Skin of body (tissue), 2 donors: Measurements from ENCODE around the gene FOXP1. TPM values are rescaled to one million over a fixed set of nuclear protein-coding genes. Genes with fewer than 3 reads are reported as not detected.

ENCODE experiments used
- DNase-seq: peaks from one replicate; lab custom pipeline; 2025; lab: John Stamatoyannopoulos, UW
- total RNA-seq: library from RNA; depleted of rRNA; stranded (reverse); fragments of >200 nt; gene quantifications from one replicate; pipeline ENCODE4 v1.2.3, GENCODE V29; 2014

Gene FOXP1
- total RNA-seq, 1 donor from 2014 or later: 56.7 TPM

DNA sequence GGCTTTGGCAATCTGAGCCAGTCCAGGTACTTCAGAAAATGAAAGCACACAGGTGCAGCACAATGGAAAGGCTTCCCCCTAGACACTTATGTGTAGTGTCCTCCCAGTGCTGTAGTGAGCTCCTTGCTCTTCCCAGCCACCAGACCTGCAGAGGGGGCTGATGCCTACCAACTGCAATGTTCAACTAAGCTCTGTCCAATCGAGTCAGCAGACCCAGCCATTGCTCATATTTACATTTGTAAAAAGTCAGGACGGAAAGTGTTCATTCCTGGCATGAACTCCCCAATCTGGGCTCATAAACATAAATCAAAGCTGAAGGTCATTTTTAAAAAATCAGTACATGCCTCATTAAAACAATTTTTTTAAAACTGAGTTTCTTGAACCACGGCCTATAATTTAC, 73.0 kb downstream of the FOXP1 start:
- DNase-seq: no peak

DNA sequence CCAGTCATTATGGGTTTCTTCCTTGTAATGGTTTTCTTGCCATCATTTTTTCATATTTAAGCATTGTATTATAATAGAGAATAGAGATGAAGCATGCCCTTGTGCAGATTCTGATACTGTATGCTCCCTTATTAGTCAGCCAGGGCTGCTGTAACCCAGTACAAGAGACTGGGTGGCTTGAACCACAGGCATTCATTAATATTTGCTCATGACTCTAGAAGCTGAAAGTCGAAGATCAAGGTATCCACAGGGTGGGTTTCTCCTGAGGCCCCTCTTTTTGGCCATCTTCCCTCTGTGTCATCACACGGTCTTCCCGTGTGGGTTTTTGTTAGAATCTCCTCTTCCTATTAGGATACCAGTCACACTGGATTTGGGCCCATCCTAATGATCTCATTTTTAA, 74.5 kb downstream of the FOXP1 start:
- DNase-seq: no peak

DNA sequence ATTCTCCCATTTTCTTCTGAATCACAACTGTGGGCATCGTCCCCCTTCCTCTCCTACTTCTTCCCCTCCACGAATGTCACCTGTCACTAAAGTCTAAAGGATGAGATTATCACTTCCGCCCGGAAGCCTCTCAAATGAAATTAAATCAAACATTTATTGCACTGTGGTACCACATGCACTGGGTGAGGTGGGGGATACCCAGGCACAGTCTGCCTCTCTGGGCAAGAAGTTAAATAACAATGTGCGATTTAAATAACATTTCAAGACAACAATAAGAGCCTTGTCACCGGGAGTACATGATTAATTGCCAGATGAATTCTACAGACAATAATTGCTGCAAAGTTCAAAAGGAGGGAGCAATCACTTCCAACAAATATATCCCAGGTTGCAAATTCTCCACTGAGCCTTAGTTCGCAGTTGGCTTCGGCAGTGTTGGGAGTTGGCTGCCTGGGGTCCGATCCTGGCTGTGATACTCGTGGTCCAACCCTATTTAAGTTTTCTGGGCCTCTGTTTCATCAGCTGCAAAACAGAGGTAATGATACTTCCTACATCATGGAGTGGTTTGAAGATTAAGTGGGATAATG, 77.7 kb downstream of the FOXP1 start:
- no peak for DNase-seq

DNA sequence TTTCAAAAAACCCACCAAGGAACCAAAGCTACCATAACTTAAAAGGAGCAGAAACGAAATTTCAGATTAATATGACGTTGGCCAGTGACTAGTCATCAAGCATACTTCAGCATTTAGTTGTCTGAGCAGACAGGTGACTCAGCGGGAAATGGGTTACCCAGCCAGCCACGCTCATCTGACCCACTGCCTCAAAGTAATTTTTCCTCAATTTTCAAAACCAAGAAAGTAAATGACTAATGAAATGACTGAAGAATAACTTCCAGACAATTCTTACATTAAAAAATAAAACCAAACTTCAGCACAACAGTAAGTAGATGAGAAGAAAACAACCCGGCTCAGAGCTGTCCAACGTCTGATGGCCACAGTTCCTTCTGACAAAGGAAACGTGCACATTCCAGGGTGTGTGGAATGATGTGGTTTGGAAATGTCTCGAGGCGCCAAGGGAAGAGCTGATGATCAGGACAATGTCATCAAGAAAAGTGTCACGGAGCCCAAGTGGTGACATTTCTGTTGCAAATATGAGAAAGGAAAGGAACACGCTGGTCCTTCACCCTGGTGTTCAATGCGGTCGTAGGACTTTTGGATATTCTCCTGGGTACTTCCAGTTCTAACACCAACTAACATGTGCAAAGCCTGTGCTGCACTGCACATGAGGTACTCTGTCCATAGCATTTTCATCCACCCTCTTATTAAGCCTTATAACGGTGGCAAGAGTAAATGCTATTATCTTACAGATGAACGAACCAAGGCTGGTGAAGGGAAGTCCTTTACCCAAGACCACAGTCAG, 79.1 kb downstream of the FOXP1 start:
- no peak for DNase-seq

DNA sequence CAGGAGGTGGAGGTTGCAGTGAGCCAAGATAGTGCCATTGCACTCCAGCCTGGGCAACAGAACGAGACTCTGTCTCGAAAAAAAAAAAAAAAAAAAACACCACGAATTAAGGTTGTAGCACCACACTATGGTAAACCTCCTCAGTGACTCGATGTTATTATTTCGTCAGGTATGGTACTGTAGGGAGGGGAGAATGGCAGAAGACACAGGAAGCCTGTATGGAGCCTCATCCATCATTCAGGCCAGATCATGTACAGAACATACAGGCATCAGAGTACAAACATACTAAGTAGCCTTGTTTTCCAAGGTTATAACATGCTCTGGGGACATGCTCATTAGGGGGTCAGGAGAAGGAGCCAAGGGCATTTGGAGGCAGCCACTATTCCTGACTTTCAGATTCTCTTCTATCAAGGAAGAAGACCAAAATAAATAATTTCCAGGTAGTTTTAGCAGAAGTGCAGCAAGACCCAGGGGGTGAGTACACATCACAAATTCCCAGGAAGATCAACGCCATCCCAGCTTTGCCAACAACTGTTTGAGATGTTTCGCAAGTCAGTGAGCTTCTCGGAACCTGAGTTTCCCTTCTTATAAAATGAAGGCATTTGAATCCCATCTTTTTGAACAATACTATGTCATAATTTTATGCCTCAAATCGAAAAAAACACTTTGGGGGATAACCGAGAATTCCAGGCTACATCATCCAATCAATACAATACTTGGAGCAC, 79.8 kb downstream of the FOXP1 start:
- DNase-seq: no peak

DNA sequence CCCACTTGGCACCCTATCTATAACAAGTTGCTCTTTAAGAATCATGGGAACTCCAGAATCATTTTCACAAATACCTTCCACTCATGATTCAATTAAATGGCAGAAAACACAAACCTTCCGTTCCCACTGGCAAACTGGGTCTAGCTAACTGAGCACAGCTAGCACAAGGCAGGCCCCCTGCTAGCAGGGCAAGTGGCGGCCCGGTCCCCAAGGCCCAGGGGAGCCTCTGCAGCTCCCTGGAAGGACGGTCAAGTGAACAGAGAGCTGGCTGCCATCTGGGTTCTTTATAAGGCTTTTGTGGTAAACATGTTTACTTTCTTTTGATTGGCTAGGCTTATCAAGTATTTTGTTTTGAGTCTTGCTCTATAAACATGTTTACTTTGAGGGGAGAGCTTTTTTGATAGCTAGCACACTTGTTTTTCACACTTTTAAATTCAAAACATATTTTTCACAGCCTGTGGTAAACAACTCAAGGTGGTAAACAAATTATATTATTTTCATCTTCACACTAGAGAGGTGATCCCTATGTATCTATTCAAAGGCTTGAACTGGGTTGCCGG, 81.4 kb downstream of the FOXP1 start:
- no peak for DNase-seq

DNA sequence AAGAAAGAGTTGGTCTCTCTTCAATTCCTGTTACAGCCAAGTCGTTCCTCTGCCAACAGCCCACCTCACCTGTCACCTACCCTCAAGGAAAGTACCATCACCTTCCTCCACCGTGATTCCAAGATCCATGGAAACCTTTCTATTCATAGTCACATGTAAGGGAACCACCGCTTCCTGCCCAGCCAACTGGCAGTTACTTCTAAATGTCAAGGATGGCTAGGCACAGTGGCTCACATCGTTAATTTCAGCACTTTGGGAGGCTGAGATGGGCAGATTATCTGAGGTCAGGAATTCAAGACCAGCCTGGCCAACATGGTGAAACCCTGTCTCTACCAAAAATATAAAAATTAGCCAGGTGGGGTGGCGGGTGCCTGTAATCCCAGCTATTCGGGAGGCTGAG, 82.8 kb downstream of the FOXP1 start:
- no peak for DNase-seq

DNA sequence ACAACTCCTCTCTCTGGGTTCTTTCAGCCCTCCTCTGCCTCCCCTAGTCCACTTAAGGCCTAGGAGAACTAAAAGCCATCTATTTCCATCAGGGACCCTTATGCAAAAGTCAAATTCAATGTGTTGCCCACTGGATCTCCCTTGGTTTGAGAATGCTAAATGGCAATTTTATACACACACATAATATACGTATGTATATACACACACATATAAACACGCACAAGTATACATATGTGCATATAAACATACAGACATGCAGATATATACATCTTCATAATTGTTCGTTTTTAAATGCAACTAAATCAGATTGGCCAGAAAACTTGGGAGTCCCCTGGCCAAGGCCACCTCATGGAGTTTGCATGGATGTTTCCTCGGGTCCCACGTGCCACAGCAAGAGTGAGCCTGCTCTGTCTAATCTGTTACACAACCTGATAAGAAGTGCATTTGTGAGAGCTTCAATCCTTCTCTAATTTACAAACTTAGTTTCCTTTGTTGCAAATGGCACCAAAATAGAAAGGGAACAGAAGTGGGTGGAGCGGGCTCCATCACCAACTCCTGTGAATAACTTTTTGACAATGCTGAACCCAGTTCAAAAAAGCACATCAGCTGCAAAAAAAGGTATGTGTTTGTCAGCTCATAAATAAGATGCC, 84.2 kb downstream of the FOXP1 start:
- no peak for DNase-seq

DNA sequence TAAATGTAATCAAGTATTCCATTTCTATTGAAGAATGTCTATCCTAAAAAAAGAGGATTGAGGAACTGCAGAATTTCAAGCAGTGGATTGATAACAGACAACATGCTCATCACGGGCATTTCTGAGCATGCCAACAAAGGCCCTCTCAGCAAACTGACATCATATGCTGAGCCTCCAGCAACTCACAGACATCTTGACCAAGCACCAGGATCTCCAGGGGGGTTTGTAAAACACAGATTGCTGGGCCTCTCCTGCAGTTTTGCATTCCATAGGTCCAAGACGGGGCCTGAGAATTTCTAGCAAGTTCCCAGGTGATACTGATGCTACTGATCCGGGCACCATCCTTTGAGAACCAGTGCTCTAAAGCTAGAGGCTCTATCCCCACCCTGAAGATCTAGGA, 85.0 kb downstream of the FOXP1 start:
- no peak for DNase-seq

DNA sequence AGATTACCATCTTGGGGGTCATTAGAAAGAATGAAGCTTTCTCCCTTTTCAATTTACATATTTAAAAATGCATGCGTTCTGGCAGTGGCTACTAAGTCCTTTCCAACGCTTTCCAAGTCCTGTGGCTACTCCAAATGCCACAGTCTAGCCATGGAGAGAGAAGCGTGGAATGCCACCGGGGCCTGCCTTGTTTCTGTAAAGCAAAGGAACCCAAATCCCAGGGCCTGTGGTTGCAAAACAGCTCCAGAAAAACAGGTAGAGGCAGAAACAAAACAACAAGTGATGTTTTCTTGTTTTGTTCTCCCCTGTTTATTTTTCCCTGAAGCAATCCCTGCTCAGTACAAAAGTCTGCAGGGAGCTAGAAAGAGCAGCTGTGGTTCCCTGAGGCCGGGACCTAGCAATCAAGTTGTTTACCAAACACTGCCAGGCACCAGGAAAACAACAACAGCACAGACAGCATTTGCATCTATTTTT, 85.5 kb downstream of the FOXP1 start:
- DNase-seq: no peak

DNA sequence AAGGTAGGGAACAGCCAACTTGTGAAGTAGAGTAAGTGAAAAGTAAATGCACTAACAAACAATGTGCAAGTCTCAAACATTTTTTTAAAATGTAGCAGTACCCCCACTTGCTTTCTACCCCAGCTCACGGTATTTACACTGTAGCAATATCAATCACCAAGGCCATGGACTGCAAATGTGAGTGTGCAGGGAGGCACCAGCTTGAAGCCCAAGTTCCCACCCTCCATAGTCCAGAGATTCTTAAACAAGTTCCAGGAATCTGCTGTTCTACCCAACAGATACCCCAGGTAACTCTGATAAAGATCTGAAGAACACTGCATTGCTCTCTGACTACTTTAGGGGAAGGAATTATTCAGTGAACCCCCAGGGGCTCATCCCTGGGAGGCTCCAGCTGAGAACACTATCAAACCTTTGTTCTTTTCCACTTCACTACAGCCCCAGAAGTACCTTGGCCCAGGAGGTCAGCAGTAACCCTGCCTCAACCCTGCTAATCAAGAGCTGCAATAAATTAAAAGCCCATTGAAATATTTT, 86.1 kb downstream of the FOXP1 start:
- DNase-seq: no peak

DNA sequence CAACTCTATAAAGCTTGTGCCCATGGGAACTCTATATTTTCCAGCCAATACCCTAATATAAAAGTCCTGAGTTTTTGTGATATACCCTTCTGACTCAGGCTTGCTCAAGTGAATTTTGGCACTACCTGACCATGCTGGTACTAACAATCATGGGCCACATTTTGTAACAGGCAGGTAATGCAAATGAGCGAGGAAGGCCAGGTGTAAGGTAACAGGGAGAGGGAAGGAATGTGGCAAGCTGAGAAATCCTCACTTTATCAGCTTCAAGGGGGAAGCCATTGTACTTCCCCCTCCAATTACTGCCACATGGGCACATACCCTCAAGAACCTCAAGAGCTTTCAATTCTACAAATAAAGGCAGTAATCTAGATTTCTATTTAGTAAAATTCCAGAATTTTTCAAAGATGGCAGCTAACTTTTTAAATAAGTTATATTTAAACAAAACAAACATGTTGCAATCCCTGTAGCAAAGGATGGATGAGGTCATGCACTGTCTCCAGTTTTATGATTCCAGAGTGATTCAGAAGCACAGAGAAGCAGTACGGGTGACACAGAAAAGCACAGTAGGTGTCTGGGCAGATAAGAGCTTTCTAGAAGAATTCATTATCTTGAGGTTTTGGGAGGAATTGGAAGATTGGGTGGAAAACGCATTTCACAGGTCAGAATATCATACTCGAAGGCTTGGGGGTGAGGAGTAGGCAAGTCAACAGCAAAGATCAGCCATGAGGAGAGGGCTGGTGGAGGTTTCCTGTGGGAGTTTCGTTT, 87.6 kb downstream of the FOXP1 start:
- DNase-seq: no peak

DNA sequence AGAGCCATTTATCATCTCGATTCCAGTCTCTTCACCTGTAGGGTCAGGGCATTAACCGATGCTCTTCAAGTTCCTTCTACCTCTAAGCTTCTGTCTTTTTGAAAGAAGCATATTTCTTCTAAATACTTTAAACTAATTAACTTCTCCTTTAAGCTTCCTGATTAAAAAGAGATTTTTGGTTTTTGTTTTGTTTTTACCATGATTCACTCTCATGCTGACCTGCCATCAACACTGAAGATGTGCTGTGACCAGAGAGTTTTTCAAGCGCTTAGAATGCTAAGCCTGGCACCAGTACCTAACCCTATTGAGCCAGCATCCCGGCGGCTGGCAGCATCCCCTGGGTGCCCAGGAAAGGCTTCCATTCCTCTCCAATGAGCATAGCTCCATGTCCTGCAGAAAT, 89.3 kb downstream of the FOXP1 start:
- DNase-seq: no peak

DNA sequence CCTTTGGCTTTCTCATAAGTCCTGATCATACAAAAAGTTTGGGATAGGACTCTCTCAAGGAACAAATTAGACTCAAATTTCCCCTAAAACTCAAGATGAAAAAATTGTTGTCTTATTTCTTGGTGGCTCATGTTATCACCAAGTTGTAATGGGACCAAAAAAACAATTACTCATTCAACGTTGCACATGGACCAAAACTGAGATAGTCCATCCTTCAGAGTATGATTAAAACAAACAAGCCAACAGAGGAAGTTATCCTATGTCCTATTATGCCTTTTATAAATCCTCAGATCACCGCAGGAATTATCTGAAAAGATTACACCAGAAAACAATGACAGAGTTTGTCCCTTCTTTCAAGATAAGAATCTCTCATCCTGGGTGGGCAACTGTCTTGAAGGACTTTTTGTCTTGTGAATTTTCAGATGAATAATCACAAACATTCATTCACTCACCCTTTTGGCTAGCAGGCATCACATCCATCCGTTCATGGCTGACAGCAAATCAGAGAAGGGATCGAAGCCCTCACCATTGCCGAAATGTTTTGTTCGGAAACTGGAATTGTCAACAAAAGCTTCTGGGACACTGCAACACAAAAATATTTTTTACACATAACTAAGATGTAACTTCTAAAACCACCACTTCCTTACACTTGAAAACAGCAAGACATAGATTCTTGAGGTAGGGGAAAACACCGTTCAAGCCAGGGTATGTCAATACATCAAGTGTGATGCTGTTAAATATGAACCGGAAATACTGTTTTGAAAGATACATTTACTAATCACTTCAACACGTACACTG, 90.4 kb downstream of the FOXP1 start:
- DNase-seq: no peak

DNA sequence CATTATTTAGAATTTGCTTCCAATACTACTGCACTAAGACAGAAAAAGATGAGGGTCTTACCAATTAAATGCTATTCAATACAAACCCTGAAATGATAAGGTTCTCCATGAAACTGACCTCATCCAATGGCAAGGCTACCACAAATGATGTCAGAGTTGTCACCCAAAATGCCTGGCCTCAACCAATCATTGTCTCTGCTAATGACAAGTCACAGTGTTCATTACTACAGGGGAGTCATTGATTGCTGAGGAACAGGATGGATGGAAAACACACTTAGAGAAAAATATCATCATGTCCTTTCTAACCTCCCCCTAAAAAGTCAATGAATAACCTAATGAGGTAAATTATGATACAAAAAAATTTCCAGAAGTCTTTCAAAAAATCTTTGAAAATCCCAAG, 91.0 kb downstream of the FOXP1 start:
- no peak for DNase-seq

DNA sequence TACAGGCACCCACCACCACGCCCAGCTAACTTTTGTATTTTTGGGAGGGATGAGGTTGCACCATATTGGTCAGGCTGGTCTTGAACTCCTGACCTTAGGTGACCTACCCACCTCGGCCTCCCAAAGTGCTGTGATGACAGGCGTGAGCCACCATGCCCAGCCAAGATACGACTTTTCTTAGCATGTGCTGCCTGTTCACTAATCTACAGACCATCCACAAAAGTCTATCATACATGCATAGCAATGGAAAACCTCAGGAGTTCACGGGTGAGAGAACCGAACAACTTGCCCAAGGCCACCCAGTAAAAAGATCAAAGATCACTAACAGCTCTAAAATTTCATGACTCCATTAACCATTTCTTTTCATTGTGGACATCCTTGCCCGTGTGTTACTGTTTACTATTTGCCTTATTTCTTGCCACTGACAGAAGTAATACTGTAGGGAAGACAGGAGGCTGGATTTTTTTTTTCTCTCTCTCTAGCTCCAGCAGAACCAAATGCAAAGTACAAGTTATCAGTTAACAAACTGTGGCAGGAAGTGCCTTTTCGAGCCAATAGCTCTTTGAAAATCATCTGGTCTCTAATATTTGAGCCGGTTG, 92.3 kb downstream of the FOXP1 start:
- no peak for DNase-seq

DNA sequence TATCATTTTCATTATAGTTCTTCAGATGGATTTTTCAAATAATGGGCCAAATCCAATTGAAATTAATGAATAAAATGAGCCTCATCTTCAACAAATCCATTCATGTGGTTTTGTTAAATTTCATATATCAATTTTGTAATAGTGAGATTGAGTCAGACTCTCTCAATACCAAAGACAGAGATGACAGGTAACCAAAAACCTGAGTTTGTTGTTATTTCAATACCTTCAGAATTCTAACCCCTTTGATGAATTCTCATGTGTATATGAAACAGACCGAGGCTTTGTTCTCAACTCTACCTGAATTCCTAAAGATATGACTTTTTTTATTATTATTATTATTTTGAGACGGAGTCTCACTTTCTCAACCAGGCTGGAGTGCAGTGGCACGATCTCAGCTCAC, 92.8 kb downstream of the FOXP1 start:
- no peak for DNase-seq

DNA sequence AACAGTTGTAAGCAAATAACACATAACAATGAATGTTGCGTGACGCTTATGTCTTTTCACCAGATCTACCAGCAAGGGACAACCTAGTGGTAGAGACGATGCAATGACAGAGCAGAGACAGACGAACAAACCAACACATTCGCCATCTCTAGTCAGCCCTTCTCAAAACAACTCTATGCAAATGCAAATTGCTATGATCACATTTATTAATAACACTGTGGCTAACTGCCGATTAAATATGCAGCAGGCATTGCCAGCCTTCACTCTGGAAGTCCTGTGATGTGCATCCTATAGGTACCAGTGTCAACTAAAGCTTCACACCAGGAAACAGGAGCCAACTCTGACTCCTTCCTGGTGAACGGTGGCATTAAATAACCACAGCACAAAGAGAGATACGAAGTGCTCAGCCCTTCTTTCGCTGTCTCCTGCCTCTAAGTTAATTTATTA, 94.2 kb downstream of the FOXP1 start:
- no peak for DNase-seq

DNA sequence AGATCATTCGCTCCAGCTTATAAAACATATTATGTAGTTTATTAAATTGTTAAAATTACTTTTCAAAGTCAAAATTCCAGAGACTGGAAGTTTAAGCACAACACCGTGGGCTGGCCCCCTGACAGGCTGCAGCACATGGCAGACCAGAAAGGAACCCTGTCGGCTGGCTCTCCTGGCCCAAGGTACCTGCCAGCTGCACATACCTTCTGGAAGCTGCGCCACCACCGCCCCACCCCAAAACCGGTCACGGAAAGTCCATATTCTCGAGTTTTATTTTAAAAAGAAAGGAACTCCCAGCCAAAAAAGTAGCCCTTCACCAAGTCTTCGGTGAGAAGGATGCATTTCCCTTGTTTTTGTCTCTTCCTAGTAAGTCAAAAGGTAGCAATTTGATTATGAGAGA, 94.6 kb downstream of the FOXP1 start:
- no peak for DNase-seq
